Vagina (tissue), 2 donors: ENCODE results near the gene LRRC36. TPM values are rescaled to one million over a fixed set of nuclear protein-coding genes. Genes with fewer than 3 reads are reported as not detected.

Experiments used
- DNase-seq, 2 donors: peaks; one replicate each; pipeline ENCODE4 v3.0.0-alpha.2; 2017; ENCODE audit errors: extremely low spot score in 2 of 2
- H3K27ac ChIP-seq: fragments of 200-600 bp; sonication (generic); one replicate; pipeline ENCODE4 v1.5.1; 2019
- H3K27me3 ChIP-seq: fragments of 200-600 bp; sonication (generic); one replicate; pipeline ENCODE4 v1.5.1; 2019
- H3K36me3 ChIP-seq, 2 donors: fragments of 200-600 bp; sonication (generic); one replicate each; pipeline ENCODE4 v1.5.1; 2017 to 2019
- H3K4me1 ChIP-seq: fragments of 200-600 bp; sonication (generic); one replicate; pipeline ENCODE4 v1.5.1; 2019
- H3K4me3 ChIP-seq, 2 donors: fragments of 200-600 bp; sonication (generic); 1 replicate in 1 of 2; 2 replicates in 1 of 2; pipeline ENCODE4 v1.5.1; 2016 to 2019
- H3K9me3 ChIP-seq: fragments of 200-600 bp; sonication (generic); one replicate; pipeline ENCODE4 v1.5.1; 2019
- POLR2A ChIP-seq, 2 donors: fragments of 450-650 bp; IDR thresholded peaks; one replicate each; pipeline ENCODE4 v1.6.1; 2017; ENCODE audit warnings: antibody characterized with exemption in 2 of 2, mild to moderate bottlenecking in 2 of 2, moderate library complexity in 2 of 2
- POLR2AphosphoS5 ChIP-seq, 2 donors: sonication (generic); formaldehyde crosslinking; IDR thresholded peaks; one replicate each; pipeline ENCODE4 v1.9.0; 2017; ENCODE audit warnings: antibody characterized with exemption in 2 of 2, mild to moderate bottlenecking in 2 of 2, low read depth in 1 of 2; ENCODE audit not compliant: insufficient read depth in 1 of 2
- intact Hi-C: fragments of 100-400 bp; cut with DNase I; formaldehyde crosslinking; loops from one replicate; pipeline ENCODE4 v1.15.1; 2023
- total RNA-seq: library from RNA; depleted of rRNA; stranded (reverse); fragments of >200 nt; gene quantifications from one replicate; pipeline ENCODE4 v1.2.3, GENCODE V29; 2016
- TF ChIP-seq, protein P1 (sequence below), 3 experiments: fragments of 450-650 bp in 2 of 3; fragments of 200-600 bp in 1 of 3; sonication (generic) in 1 of 3; IDR thresholded peaks; one replicate each; pipeline ENCODE4 v1.5.1; 2017 to 2019; ENCODE audit warnings: antibody characterized with exemption in 3 of 3, mild to moderate bottlenecking in 2 of 3, moderate library complexity in 2 of 3

LRRC36 gene
- total RNA-seq, 1 donor from 2014 or later: not detected

DNA sequence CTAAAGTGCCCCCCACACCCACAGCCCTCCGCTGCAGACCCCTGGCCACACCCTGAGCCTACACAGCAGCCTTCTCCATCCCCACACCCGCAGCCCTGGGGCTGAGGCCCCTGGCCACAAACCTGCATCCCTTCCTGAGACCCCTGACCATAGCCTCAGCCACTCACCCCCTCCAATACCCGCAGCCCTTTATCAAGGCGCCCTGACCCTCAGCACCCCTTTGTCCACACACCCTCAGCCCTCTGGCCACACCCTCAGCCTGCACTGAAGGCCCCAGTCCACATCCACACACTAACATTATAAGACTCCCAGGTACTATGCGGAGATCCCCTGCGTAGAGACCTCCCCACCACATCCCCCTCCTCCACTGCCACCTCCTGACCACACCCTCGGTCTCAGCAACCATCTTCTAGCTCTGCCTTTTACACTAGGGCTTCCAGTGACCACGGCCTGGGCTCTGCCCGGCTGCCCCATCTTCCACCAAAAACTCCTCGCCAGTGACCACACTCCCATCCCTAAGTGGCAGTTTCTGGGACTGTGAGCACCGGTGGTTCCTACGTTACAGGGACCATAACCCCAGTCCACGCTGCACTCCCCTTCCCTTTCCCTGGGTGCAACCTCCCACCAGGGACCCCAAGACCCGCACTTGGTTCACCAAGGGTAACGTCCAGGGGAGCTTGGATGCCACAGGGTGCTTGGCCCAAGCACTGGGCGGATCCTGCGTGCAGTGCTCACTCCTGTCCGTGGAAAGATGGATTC is 65.9 kb downstream of the LRRC36 start:
- Histone ChIP-seq H3K9me3 (no peaks in the 10 kb centered on the region), H3K36me3 (no peaks in the 10 kb centered on the region), H3K27me3 (no peaks in the 10 kb centered on the region), H3K27ac (peak overlapping the region; percentile 65), H3K4me3 (peak overlapping the region; percentile 43 to 62), H3K4me1 (peaks cover 65% of the 10 kb centered on the region)
- no peak for DNase-seq
- TF ChIP-seq POLR2A (IDR thresholded peaks at IDR 0.05) (no peak), POLR2AphosphoS5 (IDR thresholded peaks at IDR 0.05; ENCODE audit: insufficient read depth in 1 of 2, low read depth in 1 of 2) (no peak)
- TF ChIP-seq, protein P1, sequence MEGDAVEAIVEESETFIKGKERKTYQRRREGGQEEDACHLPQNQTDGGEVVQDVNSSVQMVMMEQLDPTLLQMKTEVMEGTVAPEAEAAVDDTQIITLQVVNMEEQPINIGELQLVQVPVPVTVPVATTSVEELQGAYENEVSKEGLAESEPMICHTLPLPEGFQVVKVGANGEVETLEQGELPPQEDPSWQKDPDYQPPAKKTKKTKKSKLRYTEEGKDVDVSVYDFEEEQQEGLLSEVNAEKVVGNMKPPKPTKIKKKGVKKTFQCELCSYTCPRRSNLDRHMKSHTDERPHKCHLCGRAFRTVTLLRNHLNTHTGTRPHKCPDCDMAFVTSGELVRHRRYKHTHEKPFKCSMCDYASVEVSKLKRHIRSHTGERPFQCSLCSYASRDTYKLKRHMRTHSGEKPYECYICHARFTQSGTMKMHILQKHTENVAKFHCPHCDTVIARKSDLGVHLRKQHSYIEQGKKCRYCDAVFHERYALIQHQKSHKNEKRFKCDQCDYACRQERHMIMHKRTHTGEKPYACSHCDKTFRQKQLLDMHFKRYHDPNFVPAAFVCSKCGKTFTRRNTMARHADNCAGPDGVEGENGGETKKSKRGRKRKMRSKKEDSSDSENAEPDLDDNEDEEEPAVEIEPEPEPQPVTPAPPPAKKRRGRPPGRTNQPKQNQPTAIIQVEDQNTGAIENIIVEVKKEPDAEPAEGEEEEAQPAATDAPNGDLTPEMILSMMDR (IDR thresholded peaks at IDR 0.05): no peak
- intact Hi-C loops: no loop called here

DNA sequence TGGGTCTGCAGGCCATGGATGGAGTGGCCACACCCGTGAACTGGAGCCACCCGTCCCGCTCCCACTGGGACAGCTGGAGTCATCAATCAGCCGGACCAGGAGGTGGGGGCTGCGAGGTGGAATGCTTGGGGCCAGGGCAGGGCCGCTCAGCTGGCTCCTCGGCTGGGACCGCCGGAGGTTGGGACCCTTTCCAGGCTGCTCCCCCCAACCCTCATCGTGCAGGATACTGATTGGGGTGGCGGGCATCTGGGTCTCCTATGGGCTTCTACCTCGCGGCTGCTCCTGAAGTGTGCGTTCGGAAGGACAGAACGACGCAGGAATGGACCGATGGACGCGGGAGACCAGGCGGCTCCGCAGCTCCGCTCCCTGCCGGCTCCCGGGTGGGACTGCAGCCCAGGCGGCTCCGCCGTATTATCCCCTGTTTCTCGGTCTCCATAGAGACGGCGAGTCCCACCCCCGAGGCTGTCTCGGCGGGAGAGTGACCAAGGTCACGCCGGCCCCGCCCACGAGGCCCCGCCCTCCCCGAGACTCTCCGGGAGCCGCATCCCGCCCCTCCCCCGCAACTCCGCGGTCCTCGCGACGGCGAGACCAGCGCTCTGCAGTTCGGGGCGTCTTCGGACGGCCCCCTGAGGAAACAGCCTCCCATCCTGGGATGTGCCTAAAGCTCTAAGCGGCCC is 66.6 kb downstream of the LRRC36 start, which contains the start of gene TPPP3:
TSS of gene TPPP3 (minus strand) at position 388 of the 677 bp plus-strand sequence. CDS start 2,387 bp downstream, outside the sequence.
- DNase-seq: peak in 1 of 2 donors; percentile 91
- Histone ChIP-seq H3K9me3 (no peaks in the 10 kb centered on the region), H3K36me3 (no peaks in the 10 kb centered on the region), H3K27ac (peak within 1 kb of the TSS; percentile 65), H3K4me1 (peaks cover 73% of the 10 kb centered on the region), H3K27me3 (no peaks in the 10 kb centered on the region), H3K4me3 (peak within 1 kb of the TSS; percentile 43 to 62)
- TF ChIP-seq, protein P1 (IDR thresholded peaks at IDR 0.05): peak in 1 of 3 experiments; percentile 12
- TF ChIP-seq POLR2AphosphoS5 (IDR thresholded peaks at IDR 0.05; ENCODE audit: insufficient read depth in 1 of 2, low read depth in 1 of 2) (peak in 1 of 2 donors; percentile 84), POLR2A (IDR thresholded peaks at IDR 0.05) (no peak)
- intact Hi-C loops: no loop called here

DNA sequence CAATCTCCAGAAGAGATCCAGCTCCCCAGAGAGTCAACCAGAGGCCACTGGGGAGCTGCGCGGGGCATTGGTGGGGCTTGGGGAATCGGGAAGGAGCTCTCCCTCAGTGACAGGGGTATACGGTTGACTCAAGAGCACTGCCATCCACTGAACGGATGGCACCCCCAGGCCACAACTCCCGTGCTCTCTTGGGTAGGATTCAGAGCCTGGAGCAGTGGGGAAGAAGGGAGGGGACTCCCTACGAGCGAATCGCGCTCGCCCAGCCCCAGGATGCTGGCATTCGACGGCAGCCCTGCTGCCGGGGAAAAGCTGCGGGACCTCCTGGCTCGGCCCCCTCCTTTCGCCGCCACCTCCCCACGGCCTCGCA is 67.2 kb downstream of the LRRC36 start:
- Histone ChIP-seq H3K4me1 (peaks cover 78% of the 10 kb centered on the region), H3K36me3 (no peaks in the 10 kb centered on the region), H3K4me3 (peak overlapping the region; percentile 43 to 62), H3K27ac (peak overlapping the region; percentile 65), H3K27me3 (no peaks in the 10 kb centered on the region), H3K9me3 (no peaks in the 10 kb centered on the region)
- TF ChIP-seq POLR2A (IDR thresholded peaks at IDR 0.05) (no peak), POLR2AphosphoS5 (IDR thresholded peaks at IDR 0.05; ENCODE audit: insufficient read depth in 1 of 2, low read depth in 1 of 2) (peak in 1 of 2 donors; percentile 4)
- TF ChIP-seq, protein P1 (IDR thresholded peaks at IDR 0.05): no peak
- no peak for DNase-seq
- intact Hi-C loops: no loop called here

DNA sequence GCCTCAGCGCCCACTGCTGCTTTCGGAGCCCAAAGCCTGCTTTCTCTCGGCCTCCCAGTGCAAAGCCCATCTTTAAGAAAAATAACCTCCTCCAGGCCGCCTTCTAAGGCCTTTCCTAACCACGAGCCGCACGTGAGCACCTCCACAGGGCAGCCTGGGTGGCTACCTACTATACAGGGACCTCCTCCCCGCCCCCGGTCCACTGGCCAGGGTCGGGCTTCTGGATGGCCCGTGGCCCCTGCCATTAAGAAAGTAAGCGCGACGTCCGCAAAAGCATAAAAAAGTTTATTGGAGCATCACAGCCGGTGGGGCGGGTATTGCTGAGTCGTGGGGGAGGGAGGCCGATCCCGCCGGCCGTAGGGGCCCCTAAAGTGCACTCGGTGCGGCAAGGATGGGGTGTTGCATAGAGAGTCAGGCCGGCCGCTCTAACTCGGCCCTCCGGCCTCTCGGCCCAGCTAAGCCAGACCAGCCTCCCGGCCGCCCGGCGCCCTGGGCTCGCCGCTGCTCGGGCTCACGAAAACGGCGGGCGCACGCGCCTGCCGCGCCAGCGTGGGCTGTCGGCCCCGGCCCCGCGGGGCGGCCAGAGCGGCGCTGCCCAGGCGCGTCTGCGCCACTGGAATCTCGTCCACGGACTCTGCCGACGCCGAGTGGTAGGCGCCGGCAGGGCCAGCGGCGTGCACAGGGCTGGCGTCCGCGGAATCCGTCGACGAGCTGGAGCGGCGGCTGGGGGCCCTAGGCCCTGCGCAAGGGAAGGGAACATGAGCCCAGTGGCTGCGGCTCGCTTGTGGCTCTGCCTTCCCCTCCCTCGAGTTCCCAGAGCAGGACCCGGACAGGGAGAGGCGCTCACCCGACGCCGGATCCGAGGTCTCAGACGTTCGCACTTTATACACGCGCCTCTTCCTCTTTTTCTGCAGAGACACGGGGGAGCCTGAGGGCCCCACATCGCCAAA is 67.8 kb downstream of the LRRC36 start:
- H3K27ac ChIP-seq: peak overlapping the region; percentile 65
- TF ChIP-seq, protein P1 (IDR thresholded peaks at IDR 0.05): no peak
- TF ChIP-seq POLR2A (IDR thresholded peaks at IDR 0.05) (no peak), POLR2AphosphoS5 (IDR thresholded peaks at IDR 0.05; ENCODE audit: insufficient read depth in 1 of 2, low read depth in 1 of 2) (no peak)
- H3K36me3 ChIP-seq: no peaks in the 10 kb centered on the region
- peaks cover 84% of the 10 kb centered on the region for H3K4me1 ChIP-seq
- no peak for DNase-seq
- H3K4me3 ChIP-seq: peak overlapping the region; percentile 43 to 62
- no peaks in the 10 kb centered on the region for H3K27me3 ChIP-seq
- intact Hi-C loops: no loop called here
- H3K9me3 ChIP-seq: no peaks in the 10 kb centered on the region
